Measurements from ENCODE around the gene NRG3.

DNA sequence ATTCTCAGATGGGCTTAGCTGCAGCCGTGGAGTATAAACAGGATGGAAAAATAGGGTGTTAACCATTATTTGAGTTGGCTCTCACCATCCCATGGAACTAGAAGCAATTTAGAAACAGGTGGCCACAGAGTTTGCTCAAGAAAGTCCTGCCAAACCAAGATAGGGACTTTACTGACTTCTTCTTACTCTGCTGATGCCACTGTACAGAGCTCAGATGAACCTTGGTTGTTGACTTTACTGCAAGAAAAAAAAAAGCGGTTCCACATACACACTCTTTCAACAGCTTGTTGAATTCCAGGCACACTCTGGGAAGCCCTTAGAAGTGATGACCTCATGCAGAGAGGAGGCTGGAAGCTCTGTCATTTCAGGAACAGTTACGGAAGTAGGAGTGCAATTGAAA lies 753.4 kb downstream of the NRG3 start:
- TF ChIP-seq ZNF274 (IDR thresholded peaks at IDR 0.05; ENCODE audit: low read depth, low read length) (no peak), YY1 (IDR thresholded peaks at IDR 0.05; ENCODE audit: insufficient read depth, insufficient read length) (no peak)

All from NT2/D1 (cell line).